Endodermal cell (in vitro differentiated cells): ENCODE measurements around the gene FAT2. TPM values are rescaled to one million over a fixed set of nuclear protein-coding genes. Genes with fewer than 3 reads are reported as not detected.

Source experiments
- DNase-seq: peaks from one replicate; pipeline ENCODE4 v3.0.0-alpha.2; 2017
- H3K27ac ChIP-seq: 2 replicates; pipeline ENCODE4 v1.5.1; 2013; ENCODE audit warnings: mild to moderate bottlenecking, low read depth, low read length, moderate library complexity
- H3K27me3 ChIP-seq: 2 replicates; pipeline ENCODE4 v1.6.1; 2013; ENCODE audit warnings: mild to moderate bottlenecking, low read length, moderate library complexity; ENCODE audit not compliant: insufficient read depth, control insufficient read depth, poor library complexity, severe bottlenecking
- H3K36me3 ChIP-seq: 2 replicates; pipeline ENCODE4 v1.7.0; 2013; ENCODE audit warnings: mild to moderate bottlenecking, low read length, moderate library complexity; ENCODE audit not compliant: control insufficient read depth, insufficient read depth
- H3K4me1 ChIP-seq: one replicate; pipeline ENCODE4 v1.7.0; 2013; ENCODE audit warnings: low read length; ENCODE audit not compliant: control insufficient read depth, insufficient read depth
- H3K4me3 ChIP-seq: 2 replicates; pipeline ENCODE4 v1.5.1; 2013; ENCODE audit warnings: mild to moderate bottlenecking, low read length, moderate library complexity
- H3K9ac ChIP-seq: 2 replicates; pipeline ENCODE4 v1.6.1; 2013; ENCODE audit warnings: mild to moderate bottlenecking, low read length, moderate library complexity; ENCODE audit not compliant: poor library complexity, severe bottlenecking; ENCODE audit errors: extremely low read depth
- H3K9me3 ChIP-seq: 2 replicates; pipeline ENCODE4 v1.6.1; 2013; ENCODE audit warnings: mild to moderate bottlenecking, low read length, moderate library complexity; ENCODE audit not compliant: control insufficient read depth
- H3K27ac Mint-ChIP-seq: 2 replicates; pipeline ENCODE4 v1.8.0; 2020; ENCODE audit warnings: mixed read lengths
- H3K27me3 Mint-ChIP-seq: 2 replicates; pipeline ENCODE4 v1.8.0; 2021; ENCODE audit warnings: mild to moderate bottlenecking, mixed read lengths; ENCODE audit not compliant: insufficient read depth
- H3K36me3 Mint-ChIP-seq: 2 replicates; pipeline ENCODE4 v1.8.0; 2020; ENCODE audit warnings: low read depth, mixed read lengths
- H3K4me1 Mint-ChIP-seq: 2 replicates; pipeline ENCODE4 v1.8.0; 2020; ENCODE audit warnings: mixed read lengths
- H3K4me3 Mint-ChIP-seq: 2 replicates; pipeline ENCODE4 v1.8.0; 2020; ENCODE audit warnings: mild to moderate bottlenecking, moderate library complexity, mixed read lengths
- H3K9me3 Mint-ChIP-seq: 2 replicates; pipeline ENCODE4 v1.8.0; 2020; ENCODE audit warnings: mild to moderate bottlenecking, mixed read lengths
- CTCF ChIP-seq: fragments of 200-600 bp; sonication (generic); conservative IDR thresholded peaks from 2 replicates; pipeline ENCODE4 v1.5.0; 2021; ENCODE audit warnings: antibody characterized with exemption, mild to moderate bottlenecking
- WGBS, 2 experiments: methylation state at CpG; one replicate each; pipeline versions ENCODE4 v1.1.5 to v1.1.7; 2013; ENCODE audit warnings: missing lambda C conversion rate in 2 of 2, mixed read lengths in 1 of 2; ENCODE audit not compliant: insufficient coverage in 1 of 2, insufficient read length in 1 of 2; 5-methylcytosine and 5-hydroxymethylcytosine counted together
- total RNA-seq, 2 donors: library from RNA; stranded (reverse); fragmentation: NEBNext Ultra II Directional in 1 of 2; extraction: Animal tissue kit (Norgen Biotek cat#: 25700) in 1 of 2; gene quantifications; 2 replicates in 1 of 2; 3 replicates in 1 of 2; pipeline ENCODE4 v1.2.1, GENCODE V29; 2021

FAT2 gene
- total RNA-seq, 2 donors from 2014 or later: 0.18 TPM; not detected in 1

- Histone ChIP-seq H3K9me3 (no peaks in the 10 kb centered on the region), H3K4me1 (no peaks in the 10 kb centered on the region), H3K36me3 (no peaks in the 10 kb centered on the region), H3K27ac (no peak overlapping the region), H3K9ac (no peak overlapping the region), H3K27me3 (peaks cover 3% of the 10 kb centered on the region), H3K4me3 (no peak overlapping the region)
- Mint-ChIP-seq H3K27ac (no peak overlapping the region), H3K9me3 (no peaks in the 10 kb centered on the region), H3K27me3 (peaks cover 13% of the 10 kb centered on the region), H3K36me3 (no peaks in the 10 kb centered on the region), H3K4me1 (no peaks in the 10 kb centered on the region), H3K4me3 (no peak overlapping the region)
- WGBS, 2 experiments: 86 to 100% methylated on average over 1 to 3 of the region's 3 CpGs
- no peak for TF ChIP-seq CTCF
- DNase-seq: no peak
Observed at GRCh38 chr5:151607304-151607703, 16.2 kb upstream of the FAT2 start.

- DNase-seq: no peak
- peaks cover 11% of the 10 kb centered on the region for H3K27me3 Mint-ChIP-seq
- H3K9me3 Mint-ChIP-seq: no peaks in the 10 kb centered on the region
- Histone ChIP-seq H3K36me3 (no peaks in the 10 kb centered on the region), H3K9ac (no peak overlapping the region), H3K27ac (no peak overlapping the region), H3K4me3 (no peak overlapping the region), H3K27me3 (peaks cover 3% of the 10 kb centered on the region), H3K9me3 (no peaks in the 10 kb centered on the region), H3K4me1 (no peaks in the 10 kb centered on the region)
- no peak overlapping the region for H3K4me3 Mint-ChIP-seq
- WGBS, 2 experiments: 84% methylated on average over 3 of the region's 3 CpGs; no CpG with 5 or more reads in 1 of the 2 experiments
- no peaks in the 10 kb centered on the region for H3K4me1 Mint-ChIP-seq
- TF ChIP-seq CTCF: no peak
- no peak overlapping the region for H3K27ac Mint-ChIP-seq
- H3K36me3 Mint-ChIP-seq: no peaks in the 10 kb centered on the region
Observed at GRCh38 chr5:151605559-151605958, 14.4 kb upstream of the FAT2 start.

GRCh38 chr5:151602806-151603205, 11.7 kb upstream of the FAT2 start:
- Mint-ChIP-seq H3K27ac (no peak overlapping the region), H3K4me3 (no peak overlapping the region), H3K4me1 (peaks cover 4% of the 10 kb centered on the region), H3K27me3 (peaks cover 11% of the 10 kb centered on the region), H3K36me3 (no peaks in the 10 kb centered on the region), H3K9me3 (no peaks in the 10 kb centered on the region)
- Histone ChIP-seq H3K4me1 (peaks cover under 1% of the 10 kb centered on the region), H3K36me3 (no peaks in the 10 kb centered on the region), H3K27ac (no peak overlapping the region), H3K9ac (no peak overlapping the region), H3K9me3 (no peaks in the 10 kb centered on the region), H3K27me3 (peaks cover 3% of the 10 kb centered on the region), H3K4me3 (no peak overlapping the region)
- DNase-seq: no peak
- TF ChIP-seq CTCF: no peak
